ENCODE results near the gene SHLD1.
"Not testable (repeated sequence)": the region's sequence is repeated elsewhere in the genome, so short reads cannot be mapped to it uniquely, and the experiment has no call there.

The SHLD1 gene

GRCh38 chr20:5779071-5779900, 29.1 kb downstream of the SHLD1 start:
- Histone ChIP-seq H3K36me3 (ENCODE audit: control insufficient read depth, insufficient read depth, low read length) (no peaks in the 10 kb centered on the region), H3K79me2 (no peaks in the 10 kb centered on the region), H3K9me3 (ENCODE audit: control insufficient read depth, low read length) (no peaks in the 10 kb centered on the region), H3K4me1 (no peaks in the 10 kb centered on the region), H3K4me3 (ENCODE audit: low read depth, low read length) (no peak overlapping the region), H2AFZ (no peak overlapping the region), H3K9ac (no peak overlapping the region), H3K27me3 (ENCODE audit: control insufficient read depth, insufficient read depth, low read length) (no peaks in the 10 kb centered on the region), H3K4me2 (ENCODE audit: low read length) (no peak overlapping the region), H3K27ac (no peak overlapping the region)
- TF ChIP-seq CTCF (IDR thresholded peaks at IDR 0.05): no peak

GRCh38 chr20:5780846-5781217, 30.6 kb downstream of the SHLD1 start:
- H3K27ac ChIP-seq: no peak overlapping the region
- no peaks in the 10 kb centered on the region for H3K4me1 ChIP-seq
- no peak overlapping the region for H3K9ac ChIP-seq
- H3K9me3 ChIP-seq (ENCODE audit: control insufficient read depth, low read length): no peaks in the 10 kb centered on the region
- no peaks in the 10 kb centered on the region for H3K27me3 ChIP-seq (ENCODE audit: control insufficient read depth, insufficient read depth, low read length)
- TF ChIP-seq CTCF (IDR thresholded peaks at IDR 0.05): no peak
- no peaks in the 10 kb centered on the region for H3K36me3 ChIP-seq (ENCODE audit: control insufficient read depth, insufficient read depth, low read length)
- H2AFZ ChIP-seq: no peak overlapping the region
- no peak overlapping the region for H3K4me2 ChIP-seq (ENCODE audit: low read length)
- H3K4me3 ChIP-seq (ENCODE audit: low read depth, low read length): no peak overlapping the region
- H3K79me2 ChIP-seq: no peaks in the 10 kb centered on the region

- H3K27ac ChIP-seq: not testable (repeated sequence)
Measured at GRCh38 chr20:5781367-5781766, 31.2 kb downstream of the SHLD1 start.

DNA sequence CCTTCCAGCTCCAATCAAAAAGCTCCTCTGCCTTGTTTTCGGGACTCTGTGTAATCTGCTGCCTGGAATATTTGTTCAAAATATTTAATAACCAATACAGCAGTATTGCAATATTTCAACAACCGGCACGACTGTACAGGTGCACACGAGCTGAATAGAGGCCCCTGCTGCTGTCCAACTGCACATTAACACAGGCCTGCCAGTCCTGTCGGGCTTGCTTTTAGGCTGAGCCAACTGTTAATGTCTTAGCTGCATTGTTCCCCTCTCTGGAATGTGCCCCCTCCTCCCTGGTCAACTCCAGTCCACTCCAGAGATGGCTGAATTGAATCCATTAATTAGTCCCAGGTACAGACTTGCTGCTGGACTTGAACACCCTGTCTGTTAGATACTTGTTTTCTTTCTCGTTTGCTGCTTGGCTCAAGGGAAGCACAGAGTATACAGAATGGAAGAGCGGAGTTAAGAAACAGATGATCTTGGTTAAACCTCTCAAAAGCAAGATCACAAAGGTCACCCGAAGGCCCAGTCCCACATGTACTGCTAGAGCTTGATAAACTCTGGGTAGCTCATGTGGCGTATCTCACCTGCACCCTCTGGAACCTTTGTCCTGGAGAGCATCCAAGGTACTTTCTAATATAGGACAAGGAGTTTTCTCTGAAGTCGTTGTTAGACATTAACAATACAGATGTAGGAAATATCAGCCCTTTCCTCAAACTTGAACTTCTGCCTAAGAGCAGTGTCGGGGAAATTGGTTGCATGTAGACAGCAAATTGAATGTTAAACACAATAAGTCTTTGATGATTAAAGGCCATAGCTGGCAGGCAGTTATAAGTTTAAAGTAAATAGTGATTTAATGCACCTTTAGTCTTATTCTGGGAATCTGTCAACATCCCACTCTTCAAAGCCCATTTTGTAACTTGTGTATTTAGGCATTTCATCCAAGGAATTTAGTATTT, 31.9 kb downstream of the SHLD1 start:
- Histone ChIP-seq H3K9ac (no peak overlapping the region), H3K9me3 (ENCODE audit: control insufficient read depth, low read length) (no peaks in the 10 kb centered on the region), H3K4me3 (ENCODE audit: low read depth, low read length) (no peak overlapping the region), H3K4me2 (ENCODE audit: low read length) (no peak overlapping the region), H2AFZ (no peak overlapping the region), H3K36me3 (ENCODE audit: control insufficient read depth, insufficient read depth, low read length) (no peaks in the 10 kb centered on the region), H3K79me2 (no peaks in the 10 kb centered on the region), H3K27ac (no peak overlapping the region), H3K27me3 (ENCODE audit: control insufficient read depth, insufficient read depth, low read length) (no peaks in the 10 kb centered on the region), H3K4me1 (no peaks in the 10 kb centered on the region)
- TF ChIP-seq CTCF (IDR thresholded peaks at IDR 0.05): no peak

More at GRCh38 chr20:5781367-5781766, 31.2 kb downstream of the SHLD1 start:
- not testable (repeated sequence) for H2AFZ ChIP-seq; H3K79me2 ChIP-seq; H3K4me3 ChIP-seq (ENCODE audit: low read depth, low read length); H3K9ac ChIP-seq; H3K9me3 ChIP-seq (ENCODE audit: control insufficient read depth, low read length); H3K27me3 ChIP-seq (ENCODE audit: control insufficient read depth, insufficient read depth, low read length); H3K36me3 ChIP-seq (ENCODE audit: control insufficient read depth, insufficient read depth, low read length); H3K4me2 ChIP-seq (ENCODE audit: low read length); H3K4me1 ChIP-seq

DNA sequence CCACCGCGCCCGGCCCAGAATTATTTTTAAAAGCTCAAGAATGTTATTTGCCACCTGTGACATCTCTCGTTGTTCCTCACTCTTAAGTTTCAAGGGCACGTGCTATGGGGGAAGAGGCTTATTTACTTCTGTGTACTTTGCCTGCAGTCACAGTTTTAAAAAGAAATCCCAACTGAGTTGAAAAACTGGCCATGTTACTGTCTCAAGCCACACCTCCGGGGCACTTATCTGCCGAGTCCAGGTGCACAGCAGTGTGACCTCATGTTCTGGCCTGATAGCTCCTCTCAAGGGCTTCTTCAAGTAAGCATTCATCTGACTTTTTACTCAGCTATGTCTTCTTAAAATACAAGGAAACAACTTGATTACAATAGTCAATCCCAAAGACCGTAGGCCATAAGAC, 34.5 kb downstream of the SHLD1 start:
- TF ChIP-seq CTCF (IDR thresholded peaks at IDR 0.05): no peak
- Histone ChIP-seq H3K27ac (no peak overlapping the region), H3K36me3 (ENCODE audit: control insufficient read depth, insufficient read depth, low read length) (no peaks in the 10 kb centered on the region), H3K27me3 (ENCODE audit: control insufficient read depth, insufficient read depth, low read length) (no peaks in the 10 kb centered on the region), H3K4me3 (ENCODE audit: low read depth, low read length) (no peak overlapping the region), H3K79me2 (no peaks in the 10 kb centered on the region), H3K4me1 (peaks cover 2% of the 10 kb centered on the region), H3K4me2 (ENCODE audit: low read length) (no peak overlapping the region), H2AFZ (no peak overlapping the region), H3K9ac (no peak overlapping the region), H3K9me3 (ENCODE audit: control insufficient read depth, low read length) (no peaks in the 10 kb centered on the region)

Data from parathyroid adenoma (tissue), 2 donors.